ENCODE measurements around the gene ULBP2. TPM values are rescaled to one million over a fixed set of nuclear protein-coding genes. Genes with fewer than 3 reads are reported as not detected.
"Not testable (repeated sequence)": the region's sequence is repeated elsewhere in the genome, so short reads cannot be mapped to it uniquely, and the experiment has no call there.

Gene ULBP2
- polyA plus RNA-seq, 4 donors, result 0.41 to 0.74 (median 0.54) TPM

DNA sequence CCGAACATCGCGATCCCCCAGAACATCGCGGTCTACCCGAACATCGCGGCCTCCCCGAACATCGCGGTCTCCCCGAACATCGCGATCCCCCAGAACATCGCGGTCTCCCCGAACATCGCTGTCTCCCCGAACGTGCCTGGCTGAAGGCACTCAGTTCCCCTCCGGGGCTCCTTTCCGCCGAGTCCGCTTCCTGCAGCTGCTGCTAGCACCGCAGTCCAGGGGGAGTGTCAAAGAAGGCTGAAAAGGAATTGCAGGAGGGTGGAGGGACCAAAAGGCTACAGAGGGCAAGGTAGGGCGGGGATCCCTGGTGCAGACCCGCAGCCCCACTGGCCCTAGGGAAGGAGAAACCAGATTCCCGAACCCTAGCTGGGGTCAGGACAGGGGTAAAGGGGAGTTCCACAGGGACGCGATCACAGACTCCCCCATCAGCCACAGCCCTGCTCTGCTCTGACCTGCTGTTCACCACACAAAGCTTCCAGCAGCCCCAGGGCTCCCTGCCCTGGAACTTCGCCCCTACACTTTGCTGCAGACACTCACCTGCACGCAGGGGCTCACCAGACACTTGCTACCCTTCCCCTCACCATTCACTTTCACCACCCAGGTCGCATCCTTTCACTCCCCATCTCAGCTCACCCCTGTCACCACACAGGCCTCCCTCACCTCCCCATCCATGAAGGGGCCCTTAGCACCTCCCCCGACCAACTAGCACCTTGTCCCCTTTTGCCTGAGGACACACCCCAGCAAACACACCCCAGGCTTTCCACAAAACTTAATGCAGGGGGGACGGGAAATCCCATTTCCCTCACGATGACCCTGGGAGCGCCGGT, 23.6 kb downstream of the ULBP2 start:
- DNase-seq (ENCODE audit: low read depth in 4 of 4, low spot score in 2 of 4), result no peak

DNA sequence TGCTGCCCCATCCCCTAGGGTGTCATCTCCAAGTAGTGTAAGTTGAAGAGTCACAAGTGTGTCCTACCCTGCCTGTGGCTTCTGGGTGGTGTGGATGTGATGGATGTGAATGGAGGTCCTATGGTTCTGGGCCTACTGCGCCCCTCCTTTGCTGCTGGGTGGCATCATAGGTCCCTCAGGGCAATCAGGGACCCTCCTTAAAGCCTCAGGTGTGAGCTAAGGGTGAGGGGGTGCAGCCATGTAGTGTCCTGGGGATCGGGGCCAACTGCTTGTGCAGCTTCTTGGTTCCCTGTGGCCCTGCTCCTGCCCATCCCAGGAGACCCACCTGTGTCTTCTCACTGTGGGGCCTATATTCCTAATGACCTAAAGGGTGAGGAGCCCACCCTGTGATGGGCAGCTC, 24.5 kb downstream of the ULBP2 start:
- not testable (repeated sequence) for DNase-seq (ENCODE audit: low read depth in 4 of 4, low spot score in 2 of 4)

DNA sequence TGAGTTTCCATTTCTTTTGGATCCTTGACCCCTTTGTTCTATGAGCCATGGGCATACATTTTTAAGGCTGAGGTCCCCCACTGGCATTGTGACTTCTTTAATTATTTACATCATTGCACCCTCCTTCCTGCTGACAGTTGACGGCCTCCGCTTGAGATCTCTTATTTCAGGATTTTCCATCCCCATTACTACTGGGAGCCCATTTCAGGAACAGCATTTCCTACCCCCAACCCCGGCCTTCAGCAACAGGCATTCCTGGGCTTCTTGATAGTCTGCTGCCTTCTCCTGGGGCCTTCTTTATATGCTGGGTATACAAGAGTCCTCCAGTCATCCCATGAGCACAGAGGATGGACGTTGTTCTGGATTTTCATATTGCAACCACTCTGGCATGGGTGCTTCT, 25.8 kb downstream of the ULBP2 start:
- no peak for DNase-seq (ENCODE audit: low read depth in 4 of 4, low spot score in 2 of 4)

DNA sequence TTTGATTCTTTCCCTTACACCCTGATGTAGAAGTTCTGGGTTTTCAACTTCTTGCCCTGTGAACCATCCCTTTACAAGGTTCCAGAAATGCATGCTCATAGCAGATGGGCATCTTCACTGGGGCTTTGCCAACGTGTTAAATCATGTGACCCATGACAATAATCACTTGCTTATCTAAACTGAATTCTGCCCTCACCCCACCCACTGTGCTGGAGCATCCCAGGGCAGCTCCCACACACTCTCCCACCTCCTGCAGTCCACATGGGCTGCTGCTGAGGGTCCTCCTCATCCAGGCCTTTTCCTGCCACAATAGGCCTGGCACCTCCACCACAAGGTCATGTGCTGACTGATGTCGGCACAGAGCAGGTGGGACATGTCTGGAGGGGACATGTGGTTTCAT, 26.2 kb downstream of the ULBP2 start:
- not testable (repeated sequence) for DNase-seq (ENCODE audit: low read depth in 4 of 4, low spot score in 2 of 4)

DNA sequence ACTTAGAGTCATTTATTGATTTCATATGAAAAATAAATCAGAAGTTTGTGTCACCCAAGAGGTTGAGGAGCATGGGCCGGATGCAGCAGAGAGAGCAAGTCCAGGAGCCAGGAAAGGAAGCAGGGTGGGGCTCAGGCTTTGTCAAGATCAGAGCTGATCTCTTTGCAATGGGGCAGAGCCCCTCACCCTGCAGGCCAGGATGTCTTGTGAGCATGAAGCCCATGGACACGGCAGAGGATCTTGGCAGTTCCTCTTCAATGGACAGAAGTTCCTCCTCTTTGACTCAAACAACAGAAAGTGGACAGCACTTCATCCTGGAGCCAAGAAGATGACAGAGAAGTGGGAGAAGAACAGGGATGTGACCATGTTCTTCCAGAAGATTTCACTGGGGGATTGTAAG, 27.1 kb downstream of the ULBP2 start:
- DNase-seq (ENCODE audit: low read depth in 4 of 4, low spot score in 2 of 4), result not testable (repeated sequence)

DNA sequence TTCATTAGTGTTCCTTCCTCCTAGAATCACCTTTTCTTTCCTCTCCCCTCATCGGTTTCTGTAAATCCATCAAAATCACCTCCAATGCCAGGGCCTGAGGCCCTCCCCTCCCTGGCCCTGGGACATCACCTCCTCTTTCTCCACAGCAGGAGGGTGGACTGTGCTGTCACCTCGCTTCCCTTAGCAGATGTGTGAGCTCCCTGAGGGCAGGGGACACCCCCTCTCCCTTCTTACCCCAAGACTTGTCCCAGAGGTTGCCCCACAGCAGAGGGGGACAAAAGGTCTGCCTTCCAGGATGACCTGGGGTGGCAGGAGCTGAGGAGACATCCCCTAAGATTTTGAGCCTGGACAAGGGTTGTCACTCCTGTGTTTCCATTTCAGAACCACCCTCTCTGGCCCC, 27.8 kb downstream of the ULBP2 start:
- no peak for DNase-seq (ENCODE audit: low read depth in 4 of 4, low spot score in 2 of 4)

DNA sequence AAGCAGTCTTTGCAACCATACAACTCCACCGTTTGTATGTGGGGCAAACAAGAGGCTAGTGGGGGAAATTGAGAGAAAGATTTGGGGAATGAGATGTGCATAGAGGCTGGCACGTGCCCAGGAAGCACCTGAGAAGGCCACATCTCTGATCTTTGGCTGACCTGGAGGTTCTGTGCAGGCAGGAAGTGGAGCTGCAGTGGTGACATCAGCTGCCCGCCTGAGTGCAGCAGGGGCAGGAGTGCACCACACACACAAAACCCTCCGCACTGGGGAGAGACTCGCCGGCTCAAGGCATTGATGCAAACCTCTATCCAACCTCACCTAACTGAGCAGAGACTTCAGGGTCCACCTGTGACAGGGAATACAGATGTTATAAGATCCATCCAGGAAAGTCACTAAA, 32.6 kb downstream of the ULBP2 start:
- DNase-seq (ENCODE audit: low read depth in 4 of 4, low spot score in 2 of 4), result not testable (repeated sequence)

DNA sequence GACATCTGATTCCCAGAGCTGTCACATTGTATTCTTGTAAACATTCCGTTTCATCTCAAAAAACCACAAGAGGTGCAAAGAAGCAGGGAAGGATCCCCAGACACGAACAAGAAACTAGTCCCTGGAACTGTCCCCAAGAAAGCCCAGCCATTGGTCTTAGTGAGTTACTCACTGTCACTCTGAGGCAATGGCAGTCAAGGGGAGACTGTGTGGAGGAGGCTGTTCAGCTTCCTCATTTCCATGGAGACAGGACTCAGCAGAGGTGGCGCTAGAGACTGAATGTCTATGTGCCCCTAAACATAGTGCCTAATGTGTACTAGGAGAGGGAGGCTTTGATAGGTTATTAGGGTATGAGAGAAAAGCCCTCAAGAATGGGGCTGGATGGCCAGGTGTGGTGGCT, 33.0 kb downstream of the ULBP2 start:
- DNase-seq (ENCODE audit: low read depth in 4 of 4, low spot score in 2 of 4), result no peak

DNA sequence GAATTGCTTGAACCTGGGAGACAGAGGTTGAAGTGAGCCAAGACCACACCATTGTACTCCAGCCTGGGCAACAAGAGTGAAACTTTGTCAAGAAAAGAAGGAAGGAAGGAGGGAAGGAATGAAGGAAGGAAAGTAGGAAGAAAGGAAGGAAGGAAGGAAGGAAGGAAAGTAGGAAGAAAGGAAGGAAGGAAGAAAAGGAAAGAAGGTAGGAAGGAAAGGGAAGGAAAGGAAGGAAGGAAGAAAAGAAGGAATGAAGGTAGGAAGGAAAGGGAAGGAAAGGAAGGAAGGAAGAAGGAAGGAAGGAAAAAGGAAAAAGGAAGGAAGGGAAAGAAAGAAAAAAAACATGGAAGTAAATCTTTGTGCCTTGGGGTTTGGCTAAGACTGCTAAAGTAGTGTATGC, 33.6 kb downstream of the ULBP2 start:
- no peak for DNase-seq (ENCODE audit: low read depth in 4 of 4, low spot score in 2 of 4)

DNA sequence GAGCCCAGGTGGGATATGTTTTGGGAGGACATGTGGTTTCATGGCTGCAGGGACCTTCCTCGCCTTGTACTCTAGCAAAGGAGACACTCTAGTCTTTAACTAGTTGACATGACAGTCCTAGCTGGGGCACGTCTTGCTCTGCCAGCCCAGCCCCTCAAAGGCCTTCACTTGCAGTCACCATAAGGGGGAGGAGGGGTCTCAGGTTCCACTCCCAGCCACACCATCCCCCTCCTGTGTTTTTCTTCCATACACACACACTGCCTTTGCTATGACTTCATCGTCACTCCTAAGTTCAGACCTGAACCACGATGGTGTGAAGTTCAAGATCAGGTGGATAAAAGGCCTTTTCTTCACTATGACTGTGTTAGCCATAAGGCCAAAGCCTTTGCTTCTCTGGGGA, 35.4 kb downstream of the ULBP2 start:
- no peak for DNase-seq (ENCODE audit: low read depth in 4 of 4, low spot score in 2 of 4)

DNA sequence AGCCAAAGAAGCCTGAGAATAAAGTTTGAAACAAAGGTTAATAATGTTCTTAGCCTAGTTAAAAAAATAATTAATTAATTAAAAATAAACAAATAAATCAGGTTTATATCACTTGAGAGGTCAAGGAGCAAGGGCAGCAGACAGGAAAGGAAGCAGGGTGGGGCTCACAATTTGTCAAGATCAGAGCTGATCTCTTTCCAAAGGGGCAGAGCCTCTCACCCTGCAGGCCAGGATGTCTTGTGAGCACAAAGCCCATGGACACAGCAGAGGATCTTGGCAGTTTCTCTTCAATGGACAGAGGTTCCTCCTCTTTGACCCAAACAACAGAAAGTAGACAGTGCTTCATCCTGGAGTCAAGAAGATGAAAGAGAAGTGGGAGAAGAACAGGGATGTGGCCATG, 36.8 kb downstream of the ULBP2 start:
- DNase-seq (ENCODE audit: low read depth in 4 of 4, low spot score in 2 of 4), result no peak

DNA sequence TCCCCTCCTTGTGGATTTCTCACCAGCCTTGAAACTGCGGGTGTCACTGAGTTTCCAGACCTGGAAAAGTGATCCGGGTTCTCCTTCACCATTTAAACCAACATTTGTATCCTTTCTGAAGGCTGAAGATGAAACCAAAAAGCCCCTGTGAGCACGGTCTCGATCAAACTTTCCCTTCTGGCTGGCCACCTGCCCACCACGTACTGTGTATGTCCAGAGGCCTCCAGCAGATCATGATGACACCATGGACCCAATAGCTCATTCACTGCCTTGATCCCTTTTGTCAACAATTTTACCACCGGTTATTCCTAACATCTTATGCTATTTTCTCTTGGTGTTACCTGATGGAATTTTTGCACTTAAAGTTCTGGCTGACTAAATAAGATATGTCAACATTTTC, 37.5 kb downstream of the ULBP2 start:
- DNase-seq (ENCODE audit: low read depth in 4 of 4, low spot score in 2 of 4), result no peak

DNA sequence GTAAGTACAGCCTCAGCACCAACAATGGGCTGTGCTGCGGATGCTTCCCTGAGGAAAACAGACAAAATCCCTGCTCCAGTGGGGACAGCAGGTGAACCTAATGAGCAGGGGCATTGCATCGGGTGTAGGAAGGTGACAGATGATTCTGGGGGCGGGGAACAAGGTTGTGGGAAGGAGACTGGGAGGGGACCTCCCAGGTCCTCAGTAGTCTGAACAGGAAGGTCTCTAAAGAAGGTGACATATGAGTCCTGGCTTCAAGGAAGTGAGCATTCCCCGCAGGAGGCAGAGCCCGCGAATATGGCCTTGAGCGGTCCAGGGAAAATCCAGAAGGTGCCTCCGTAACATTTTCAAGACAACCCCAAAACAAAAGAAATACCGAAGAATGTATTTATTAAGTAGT, 41.3 kb downstream of the ULBP2 start:
- DNase-seq (ENCODE audit: low read depth in 4 of 4, low spot score in 2 of 4), result no peak

DNA sequence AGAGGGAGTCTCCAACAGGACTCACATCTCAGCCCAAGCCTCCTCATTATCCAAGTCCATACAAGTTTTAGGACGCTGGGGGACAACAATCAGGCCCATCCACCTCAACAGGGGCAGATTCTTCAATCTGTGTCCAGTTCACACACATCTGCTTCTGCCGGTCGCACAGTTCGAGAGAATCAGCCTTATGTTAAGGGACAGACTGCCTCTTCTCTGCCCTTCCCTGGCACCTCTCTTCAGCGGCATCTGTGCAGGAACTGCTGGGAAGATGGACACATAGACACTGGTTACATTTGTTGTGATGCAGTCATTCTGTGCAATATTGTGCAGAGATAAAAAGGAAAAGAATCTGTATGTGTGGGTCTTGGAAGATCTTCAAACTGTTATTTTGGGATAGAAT, 43.0 kb downstream of the ULBP2 start:
- DNase-seq (ENCODE audit: low read depth in 4 of 4, low spot score in 2 of 4), result no peak

DNA sequence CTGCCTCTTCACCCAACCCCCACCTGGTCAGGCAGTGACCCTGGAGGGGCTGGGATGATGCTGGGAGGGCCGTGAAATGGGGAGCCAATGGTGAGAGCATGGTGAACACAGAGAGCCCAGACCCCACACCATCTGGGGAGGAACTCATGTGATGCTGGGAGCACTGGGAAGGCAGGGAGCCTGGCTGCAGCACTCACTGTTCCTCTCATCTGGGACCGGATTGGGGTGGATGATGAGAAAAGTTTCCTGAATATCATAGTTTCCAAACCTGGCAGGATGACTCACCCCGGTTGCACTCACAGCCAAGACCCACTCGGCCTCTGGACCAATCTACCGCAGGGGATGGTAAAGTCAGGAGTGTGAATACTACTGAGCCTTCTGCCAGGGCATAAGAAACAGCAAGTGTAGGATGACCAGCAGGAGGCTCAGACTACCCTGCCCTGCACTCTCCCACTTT, 43.7 kb downstream of the ULBP2 start:
- DNase-seq (ENCODE audit: low read depth in 4 of 4, low spot score in 2 of 4), result no peak

DNA sequence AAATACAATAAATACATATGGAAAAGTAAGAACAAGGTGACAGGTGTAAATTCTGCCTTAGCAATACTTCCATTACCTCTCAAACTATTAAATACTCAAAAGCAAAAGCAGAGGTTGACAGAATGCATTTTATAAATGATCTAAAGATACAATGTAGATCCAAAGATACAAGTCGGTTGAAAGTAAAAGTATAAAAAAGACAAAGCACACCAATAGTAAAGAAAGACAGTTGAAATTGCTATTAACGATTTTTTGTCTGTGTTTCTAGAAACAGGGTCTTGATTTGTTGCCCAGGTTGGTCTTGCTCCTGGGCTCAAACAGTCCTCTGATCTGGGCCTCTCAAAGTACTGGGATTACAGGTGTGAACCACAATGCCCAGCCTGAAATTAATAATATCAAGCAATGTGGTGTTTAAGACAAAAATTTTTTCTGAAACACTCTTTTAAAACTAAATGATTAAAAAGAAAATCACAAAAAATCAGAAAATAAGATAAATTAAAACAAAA, 45.8 kb downstream of the ULBP2 start:
- no peak for DNase-seq (ENCODE audit: low read depth in 4 of 4, low spot score in 2 of 4)

DNA sequence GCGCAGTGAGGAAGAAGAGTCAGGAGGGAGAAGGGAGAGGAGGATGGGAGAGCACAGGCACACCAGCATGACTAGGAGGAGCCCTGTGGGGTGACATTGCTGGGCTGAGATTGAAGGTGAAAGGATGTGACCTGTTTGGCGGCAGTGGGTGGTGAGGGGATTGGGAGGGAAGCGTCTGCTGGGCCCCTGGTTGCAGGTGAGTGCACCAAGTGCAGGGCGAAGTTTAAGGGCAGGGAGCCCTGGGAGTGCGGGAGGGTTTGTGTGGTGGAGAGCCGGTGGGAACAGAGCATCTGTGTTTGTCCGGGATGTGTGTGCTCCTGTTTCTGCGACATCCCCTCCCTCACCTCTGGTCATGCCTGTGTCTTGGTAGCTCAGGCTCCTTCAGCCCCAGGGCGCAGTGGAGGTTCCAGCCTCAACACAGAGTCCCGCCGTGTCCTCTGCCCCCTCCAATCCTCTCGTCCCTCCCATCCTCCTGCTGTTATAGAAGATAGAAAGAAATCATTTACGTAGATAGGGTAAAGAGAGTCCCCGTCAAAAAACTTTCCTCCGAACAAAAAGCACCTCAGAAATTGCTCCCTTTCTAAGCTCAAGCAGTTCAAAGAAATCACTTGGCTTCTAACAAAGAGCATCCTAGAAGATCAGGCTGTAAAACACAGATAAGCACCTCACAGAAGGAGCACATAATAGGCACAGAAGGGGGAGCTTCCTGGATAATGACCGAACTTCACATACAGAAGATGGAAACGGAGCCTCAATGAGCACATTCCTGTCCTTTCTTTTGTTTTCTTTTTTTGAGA, 46.9 kb downstream of the ULBP2 start:
- no peak for DNase-seq (ENCODE audit: low read depth in 4 of 4, low spot score in 2 of 4)

DNA sequence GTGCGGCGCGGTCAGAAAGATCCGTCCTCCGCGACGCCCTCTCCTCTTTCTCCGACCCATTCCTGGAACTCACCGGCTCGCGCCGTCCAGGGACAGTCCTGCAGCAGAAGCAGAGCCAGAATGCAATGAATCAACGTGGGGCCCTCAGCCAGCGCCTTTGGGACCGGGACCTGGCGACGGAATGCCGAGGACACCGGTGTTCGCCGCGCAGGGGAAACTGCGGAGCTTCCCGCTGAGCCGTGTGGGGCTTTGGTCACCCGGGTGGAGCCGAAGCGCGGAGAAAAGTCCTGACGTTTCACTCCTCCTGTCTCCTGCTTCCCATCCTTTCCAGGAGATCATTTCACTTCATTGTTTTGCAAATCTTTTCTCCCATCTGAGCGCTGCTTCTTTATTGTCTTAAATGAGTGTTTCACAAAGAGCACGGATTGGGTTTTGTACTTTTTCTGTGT, 48.4 kb downstream of the ULBP2 start:
- DNase-seq (ENCODE audit: low read depth in 4 of 4, low spot score in 2 of 4), result no peak

DNA sequence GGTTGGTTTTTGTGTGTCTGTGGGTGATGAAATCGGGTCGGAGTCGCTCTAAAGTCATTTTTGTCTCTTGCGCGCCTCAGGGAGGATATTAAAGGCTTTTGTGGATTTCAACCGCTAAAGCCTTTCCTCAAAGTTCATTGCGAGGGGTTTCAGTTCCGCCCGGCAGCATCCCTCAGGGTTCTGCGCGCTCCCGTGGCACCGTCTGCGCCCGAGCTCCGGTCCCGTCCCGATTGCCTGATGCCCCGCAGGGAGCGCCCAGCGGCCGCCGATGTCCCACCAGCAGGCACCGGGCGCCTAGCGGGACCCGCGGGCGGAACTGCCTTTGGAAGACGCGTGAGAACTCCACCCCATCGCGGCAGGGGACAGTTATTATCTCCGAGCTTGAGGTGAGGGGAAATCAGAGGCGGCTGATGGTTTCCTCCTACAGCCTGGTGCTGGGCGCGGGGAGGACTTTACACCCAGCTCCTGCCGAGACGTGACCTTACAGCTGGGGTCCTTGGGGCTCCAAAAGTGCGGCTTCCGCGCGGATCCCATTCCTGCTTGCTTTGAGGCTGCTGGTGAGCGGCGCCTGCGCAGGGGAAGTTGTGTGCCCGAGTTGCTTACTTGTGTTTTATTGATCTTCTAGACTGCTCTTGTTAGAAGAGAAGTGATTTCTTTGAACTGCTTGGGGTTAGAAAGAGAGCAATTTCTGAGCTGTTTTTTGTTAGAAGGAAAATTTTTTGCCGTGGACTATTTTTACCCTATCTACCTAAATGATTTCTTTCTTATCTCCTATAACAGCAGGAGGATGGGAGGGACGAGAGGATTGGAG, 49.1 kb downstream of the ULBP2 start:
- no peak for DNase-seq (ENCODE audit: low read depth in 4 of 4, low spot score in 2 of 4)

DNA sequence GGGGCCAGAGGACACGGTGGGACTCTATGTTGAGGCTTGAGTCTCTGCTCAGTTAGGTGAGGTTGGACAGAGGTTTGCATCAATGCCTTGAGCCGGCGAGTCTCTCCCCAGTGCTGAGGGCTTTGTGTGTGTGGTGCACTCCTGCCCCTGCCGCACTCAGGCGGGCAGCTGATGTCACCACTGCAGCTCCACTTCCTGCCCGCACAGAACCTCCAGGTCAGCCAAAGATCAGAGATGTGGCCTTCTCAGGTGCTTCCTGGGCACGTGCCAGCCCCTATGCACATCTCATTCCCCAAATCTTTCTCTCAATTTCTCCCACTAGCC, 49.6 kb downstream of the ULBP2 start:
- not testable (repeated sequence) for DNase-seq (ENCODE audit: low read depth in 4 of 4, low spot score in 2 of 4)

DNA sequence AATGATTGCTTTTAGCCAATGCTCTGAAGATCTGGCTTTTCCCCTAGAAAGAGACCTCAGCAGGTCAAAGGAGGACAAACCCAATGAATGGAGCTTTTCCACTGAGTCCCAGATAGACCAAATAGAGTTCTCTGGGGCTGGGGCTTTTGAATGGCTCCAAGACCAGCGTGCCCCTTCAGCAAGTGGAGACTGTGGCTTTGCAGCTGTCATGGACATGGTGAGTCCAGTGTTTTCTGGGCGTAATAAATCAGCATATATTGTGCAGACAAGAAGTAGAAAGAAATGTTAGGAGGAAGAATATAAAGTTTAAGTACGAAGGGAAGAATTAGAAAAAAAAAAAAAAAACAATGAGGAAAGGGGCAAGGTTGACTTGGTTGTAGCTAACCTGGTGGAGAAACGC, 50.0 kb downstream of the ULBP2 start:
- no peak for DNase-seq (ENCODE audit: low read depth in 4 of 4, low spot score in 2 of 4)
